ENCODE measurements around the gene MAD1L1. TPM values are rescaled to one million over a fixed set of nuclear protein-coding genes. Genes with fewer than 3 reads are reported as not detected.

MAD1L1 gene
- total and polyA plus RNA-seq, 2 of the 8 experiments (the other 6 are each of a cell fraction or from before 2014, with no cell fraction given) = 40.4 to 44.6 TPM

GRCh38 chr7:2241580-2242540, 9.1 kb upstream of the MAD1L1 start, which contains the start of the genes MRM2 and NUDT1 (continued):
- TF ChIP-seq SIRT6 (IDR thresholded peaks at IDR 0.05; ENCODE audit: low read length) = no peak
- TF ChIP-seq JUND (IDR thresholded peaks at IDR 0.05; ENCODE audit: low read length) = no peak
- no peak for TF ChIP-seq JUN (IDR thresholded peaks at IDR 0.05; ENCODE audit: low read depth, low read length)
- no peak for TF ChIP-seq SIX5 (IDR thresholded peaks at IDR 0.05; ENCODE audit: low read depth, low read length)
- TF ChIP-seq NANOG (IDR thresholded peaks at IDR 0.05; ENCODE audit: insufficient read depth, low read depth, low read length, poor library complexity, severe bottlenecking) = no peak
- no peak for TF ChIP-seq TEAD4 (IDR thresholded peaks at IDR 0.05; ENCODE audit: low read depth, low read length)
- peak; percentile 90 for TF ChIP-seq YY1 (IDR thresholded peaks at IDR 0.05; ENCODE audit: low read depth, low read length)
- TF ChIP-seq EZH2 (IDR thresholded peaks at IDR 0.05; ENCODE audit: low read depth, low read length, severe bottlenecking) = no peak
- TF ChIP-seq CHD7 (IDR thresholded peaks at IDR 0.05; ENCODE audit: insufficient replicate concordance, low read length) = no peak
- TF ChIP-seq BACH1 (IDR thresholded peaks at IDR 0.05; ENCODE audit: low read length) = no peak
